H9 (cell line): ENCODE data around the gene TAF4. TPM values are rescaled to one million over a fixed set of nuclear protein-coding genes. Genes with fewer than 3 reads are reported as not detected.

Source experiments
- DNase-seq: peaks from one replicate; pipeline ENCODE4 v3.0.0-alpha.2; 2017
- H2AFZ ChIP-seq: one replicate; pipeline ENCODE4 v1.6.1; 2013; ENCODE audit warnings: mild to moderate bottlenecking, low read length, control low read depth, moderate library complexity
- H2AK5ac ChIP-seq: 2 replicates; pipeline ENCODE4 v1.6.1; 2013; ENCODE audit warnings: low read length, control low read depth, mixed read lengths; ENCODE audit not compliant: insufficient read length
- H2BK120ac ChIP-seq: one replicate; pipeline ENCODE4 v1.6.1; 2013; ENCODE audit warnings: low read depth, mild to moderate bottlenecking, low read length, control low read depth, inconsistent platforms; ENCODE audit not compliant: poor library complexity, severe bottlenecking
- H2BK12ac ChIP-seq: 2 replicates; pipeline ENCODE4 v1.6.1; 2013; ENCODE audit warnings: low read length, control low read depth, mixed read lengths, low read depth; ENCODE audit not compliant: insufficient read length
- H2BK15ac ChIP-seq: 2 replicates; pipeline ENCODE4 v1.6.1; 2013; ENCODE audit warnings: low read depth, low read length, control low read depth
- H2BK20ac ChIP-seq: one replicate; pipeline ENCODE4 v1.6.1; 2013; ENCODE audit warnings: low read depth, mild to moderate bottlenecking, low read length, control low read depth, inconsistent platforms; ENCODE audit not compliant: poor library complexity, severe bottlenecking
- H2BK5ac ChIP-seq: 2 replicates; pipeline ENCODE4 v1.6.1; 2013; ENCODE audit warnings: low read length, control low read depth, mixed read lengths; ENCODE audit not compliant: insufficient read length
- H3K14ac ChIP-seq: 2 replicates; pipeline ENCODE4 v1.6.1; 2013; ENCODE audit warnings: low read length, control low read depth; ENCODE audit not compliant: insufficient read depth
- H3K18ac ChIP-seq: 2 replicates; pipeline ENCODE4 v1.6.1; 2013; ENCODE audit warnings: low read depth, mild to moderate bottlenecking, mixed read lengths, low read length, control low read depth; ENCODE audit not compliant: insufficient read length
- H3K23ac ChIP-seq: 2 replicates; pipeline ENCODE4 v1.6.1; 2013; ENCODE audit warnings: low read length, control low read depth, mixed read lengths, low read depth; ENCODE audit not compliant: insufficient read length
- H3K23me2 ChIP-seq: 2 replicates; pipeline ENCODE4 v1.6.1; 2013; ENCODE audit warnings: low read depth, mild to moderate bottlenecking, mixed read lengths, low read length, control low read depth; ENCODE audit not compliant: insufficient read length, poor library complexity, severe bottlenecking
- H3K27ac ChIP-seq: 2 replicates; pipeline ENCODE4 v1.5.1; 2013; ENCODE audit warnings: low read length, control low read depth, mixed read lengths, low read depth; ENCODE audit not compliant: insufficient read length
- H3K27me3 ChIP-seq: 2 replicates; pipeline ENCODE4 v1.6.1; 2013; ENCODE audit warnings: low read length, control low read depth, inconsistent platforms; ENCODE audit not compliant: insufficient read depth
- H3K4ac ChIP-seq: 2 replicates; pipeline ENCODE4 v1.6.1; 2013; ENCODE audit warnings: low read depth, mild to moderate bottlenecking, control low read depth, inconsistent platforms, low read length, moderate library complexity
- H3K4me1 ChIP-seq: 2 replicates; pipeline ENCODE4 v1.6.1; 2013; ENCODE audit warnings: low read length, control low read depth, inconsistent platforms; ENCODE audit not compliant: insufficient read depth
- H3K4me2 ChIP-seq: 2 replicates; pipeline ENCODE4 v1.6.1; 2013; ENCODE audit warnings: low read length, control low read depth, mixed read lengths; ENCODE audit not compliant: insufficient read length, insufficient read depth
- H3K56ac ChIP-seq: 2 replicates; pipeline ENCODE4 v1.6.1; 2013; ENCODE audit warnings: low read depth, mild to moderate bottlenecking, mixed read lengths, low read length, control low read depth; ENCODE audit not compliant: insufficient read length
- H3K79me1 ChIP-seq: 2 replicates; pipeline ENCODE4 v1.6.1; 2013; ENCODE audit warnings: low read depth, mild to moderate bottlenecking, moderate library complexity, low read length, control low read depth, inconsistent platforms; ENCODE audit not compliant: insufficient read depth, poor library complexity, severe bottlenecking
- H3K79me2 ChIP-seq: 2 replicates; pipeline ENCODE4 v1.6.1; 2013; ENCODE audit warnings: low read length, control low read depth, inconsistent platforms; ENCODE audit not compliant: insufficient read depth
- H3K9ac ChIP-seq: 2 replicates; pipeline ENCODE4 v1.6.1; 2013; ENCODE audit warnings: low read length, control low read depth, mixed read lengths; ENCODE audit not compliant: insufficient read length; ENCODE audit errors: extremely low read depth
- H3K9me3 ChIP-seq: one replicate; pipeline ENCODE4 v1.6.1; 2013; ENCODE audit warnings: low read depth, low read length, inconsistent platforms; ENCODE audit not compliant: control insufficient read depth
- H3T11ph ChIP-seq: one replicate; pipeline ENCODE4 v1.6.1; 2013; ENCODE audit warnings: mild to moderate bottlenecking, low read length, control low read depth, inconsistent platforms
- H4K20me1 ChIP-seq: one replicate; pipeline ENCODE4 v1.6.1; 2013; ENCODE audit not compliant: control insufficient read depth, insufficient read length, insufficient read depth
- H4K5ac ChIP-seq: 2 replicates; pipeline ENCODE4 v1.6.1; 2013; ENCODE audit warnings: low read depth, mild to moderate bottlenecking, mixed read lengths, low read length, control low read depth; ENCODE audit not compliant: insufficient read length
- H4K8ac ChIP-seq: replicated peaks from 2 replicates; pipeline ENCODE4 v1.6.1; 2013; ENCODE audit warnings: low read length, control low read depth, mixed read lengths, low read depth; ENCODE audit not compliant: insufficient read length
- H4K91ac ChIP-seq: 2 replicates; pipeline ENCODE4 v1.6.1; 2013; ENCODE audit warnings: low read depth, mild to moderate bottlenecking, moderate library complexity, mixed read lengths, low read length, control low read depth; ENCODE audit not compliant: insufficient read length
- H3K27ac Mint-ChIP-seq, 3 experiments: 2 replicates in 2 of 3; 3 replicates in 1 of 3; pipeline ENCODE4 v1.8.0; 2020 to 2021; ENCODE audit warnings: mixed read lengths in 3 of 3, mild to moderate bottlenecking in 1 of 3, moderate library complexity in 1 of 3
- H3K27me3 Mint-ChIP-seq: 2 replicates; pipeline ENCODE4 v1.8.0; 2021; ENCODE audit warnings: low read depth, mild to moderate bottlenecking, moderate library complexity, mixed read lengths
- H3K36me3 Mint-ChIP-seq, 3 experiments: 2 replicates in 2 of 3; 3 replicates in 1 of 3; pipeline ENCODE4 v1.8.0; 2020 to 2021; ENCODE audit warnings: low read depth in 3 of 3, mixed read lengths in 3 of 3; ENCODE audit not compliant: insufficient read depth in 1 of 3
- H3K4me1 Mint-ChIP-seq, 2 experiments: 2 replicates each; pipeline ENCODE4 v1.8.0; 2020; ENCODE audit warnings: mixed read lengths in 2 of 2
- H3K4me3 Mint-ChIP-seq, 2 experiments: 2 replicates in 1 of 2; 3 replicates in 1 of 2; pipeline ENCODE4 v1.8.0; 2020 to 2021; ENCODE audit warnings: mild to moderate bottlenecking in 2 of 2, mixed read lengths in 2 of 2, moderate library complexity in 1 of 2
- H3K9me3 Mint-ChIP-seq, 2 experiments: 2 replicates in 1 of 2; 3 replicates in 1 of 2; pipeline ENCODE4 v1.8.0; 2020; ENCODE audit warnings: mild to moderate bottlenecking in 2 of 2, mixed read lengths in 2 of 2, moderate library complexity in 1 of 2
- CTCF ChIP-seq: fragments of 200-600 bp; sonication (generic); conservative IDR thresholded peaks from 3 replicates; pipeline ENCODE4 v1.8.0; 2021; ENCODE audit warnings: antibody characterized with exemption, mild to moderate bottlenecking
- whole genome bisulfite sequencing: extraction: QIAGEN DNeasy Blood & Tissue Kit; methylation state at CpG from one replicate; pipeline ENCODE4 v1.1.7; 2013; ENCODE audit warnings: missing lambda C conversion rate, low lambda C conversion rate, mixed read lengths; ENCODE audit not compliant: insufficient read length; ENCODE audit errors: extremely low coverage; 5-methylcytosine and 5-hydroxymethylcytosine counted together
- total RNA-seq: library from RNA; stranded (reverse); gene quantifications from 2 replicates; pipeline ENCODE4 v1.2.1, GENCODE V29; 2021

Gene TAF4
- total RNA-seq, 1 experiment from 2014 or later: 30.8 TPM

GRCh38 chr20:61991476-61991875 is 74.2 kb downstream of the TAF4 start:
- no peak overlapping the region for H2BK15ac ChIP-seq
- no peaks in the 10 kb centered on the region for H3K27me3 ChIP-seq
- H3K56ac ChIP-seq: no peak overlapping the region
- peaks cover 7 to 8% of the 10 kb centered on the region in 2 experiments for H3K9me3 Mint-ChIP-seq
- no peak overlapping the region for H3K14ac ChIP-seq
- H3K4me2 ChIP-seq: no peak overlapping the region
- H3K79me1 ChIP-seq: peaks cover 3% of the 10 kb centered on the region
- H2BK120ac ChIP-seq: no peak overlapping the region
- peaks cover 79 to 94% (median 91%) of the 10 kb centered on the region in 3 experiments for H3K36me3 Mint-ChIP-seq
- H3K79me2 ChIP-seq: no peaks in the 10 kb centered on the region
- no peak overlapping the region for H2BK20ac ChIP-seq
- H3T11ph ChIP-seq: no peak overlapping the region
- H3K23me2 ChIP-seq: no peaks in the 10 kb centered on the region
- no peaks in the 10 kb centered on the region for H3K4me1 Mint-ChIP-seq
- no peak overlapping the region for H3K9ac ChIP-seq
- no peak overlapping the region for H3K18ac ChIP-seq
- TF ChIP-seq CTCF: no peak
- H3K4ac ChIP-seq: no peak overlapping the region
- no peak overlapping the region for H3K27ac ChIP-seq
- H4K8ac ChIP-seq: no peak overlapping the region
- H3K4me3 Mint-ChIP-seq: no peak overlapping the region
- H2AK5ac ChIP-seq: no peak overlapping the region
- H4K5ac ChIP-seq: no peak overlapping the region
- no peaks in the 10 kb centered on the region for H4K20me1 ChIP-seq
- no peaks in the 10 kb centered on the region for H3K4me1 ChIP-seq
- H3K23ac ChIP-seq: no peak overlapping the region
- H2BK5ac ChIP-seq: no peak overlapping the region
- H2AFZ ChIP-seq: no peak overlapping the region
- no peak for DNase-seq
- no peak overlapping the region for H2BK12ac ChIP-seq
- H4K91ac ChIP-seq: no peak overlapping the region
- WGBS: no CpG with 5 or more reads among the region's 6 CpGs
- no peaks in the 10 kb centered on the region for H3K27me3 Mint-ChIP-seq
- peaks cover 7% of the 10 kb centered on the region for H3K9me3 ChIP-seq
- H3K27ac Mint-ChIP-seq: peak overlapping the region in 1 of 3 experiments; percentile 50; a peak in 1 of 7 replicates
